Omental fat pad (tissue), 4 donors: ENCODE results near the gene MSMP. TPM values are rescaled to one million over a fixed set of nuclear protein-coding genes. Genes with fewer than 3 reads are reported as not detected.
A peak's percentile ranks its signal among the peaks of the same experiment; 100 is the strongest.

Source experiments
- ATAC-seq: fragments of 150-250 bp; one replicate; pipeline ENCODE4 v1.9.1; 2016; ENCODE audit warnings: mild to moderate bottlenecking, moderate library complexity; ENCODE audit not compliant: low FRiP score
- DNase-seq: peaks from one replicate; pipeline ENCODE4 v3.0.0-alpha.2; 2019; ENCODE audit warnings: low spot score
- total RNA-seq, 4 donors: library from RNA; depleted of rRNA; stranded (reverse); fragments of >200 nt; gene quantifications; one replicate each; pipeline ENCODE4 v1.1.0, GENCODE V29; 2016
- TF ChIP-seq, protein P1 (sequence below), 3 donors: fragments of 450-650 bp; IDR thresholded peaks; one replicate each; pipeline ENCODE4 v1.5.1; 2016 to 2017; ENCODE audit warnings: antibody characterized with exemption in 3 of 3, mild to moderate bottlenecking in 3 of 3, moderate library complexity in 2 of 3

MSMP gene
- total RNA-seq, 4 donors from 2014 or later, result not detected

DNA sequence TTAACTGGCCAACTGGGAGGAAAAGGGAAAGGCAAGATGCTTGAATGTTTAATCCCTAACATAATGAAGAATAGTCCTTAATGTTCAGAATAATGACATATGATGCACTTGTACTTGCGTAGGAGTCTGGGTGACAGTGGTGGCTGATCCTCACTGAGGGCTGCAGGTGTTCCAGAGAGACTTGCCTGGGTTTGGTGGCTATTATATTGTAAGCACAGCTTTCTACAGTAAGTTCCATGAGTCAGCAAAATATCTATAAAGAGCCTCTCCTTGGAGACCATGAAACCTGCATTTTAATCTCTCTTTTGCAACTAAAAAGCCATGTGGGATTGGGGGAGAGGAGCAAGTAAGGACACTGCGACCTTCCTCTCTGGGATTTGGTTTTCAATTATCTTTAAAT, 35.5 kb upstream of the MSMP start:
- TF ChIP-seq, protein P1, sequence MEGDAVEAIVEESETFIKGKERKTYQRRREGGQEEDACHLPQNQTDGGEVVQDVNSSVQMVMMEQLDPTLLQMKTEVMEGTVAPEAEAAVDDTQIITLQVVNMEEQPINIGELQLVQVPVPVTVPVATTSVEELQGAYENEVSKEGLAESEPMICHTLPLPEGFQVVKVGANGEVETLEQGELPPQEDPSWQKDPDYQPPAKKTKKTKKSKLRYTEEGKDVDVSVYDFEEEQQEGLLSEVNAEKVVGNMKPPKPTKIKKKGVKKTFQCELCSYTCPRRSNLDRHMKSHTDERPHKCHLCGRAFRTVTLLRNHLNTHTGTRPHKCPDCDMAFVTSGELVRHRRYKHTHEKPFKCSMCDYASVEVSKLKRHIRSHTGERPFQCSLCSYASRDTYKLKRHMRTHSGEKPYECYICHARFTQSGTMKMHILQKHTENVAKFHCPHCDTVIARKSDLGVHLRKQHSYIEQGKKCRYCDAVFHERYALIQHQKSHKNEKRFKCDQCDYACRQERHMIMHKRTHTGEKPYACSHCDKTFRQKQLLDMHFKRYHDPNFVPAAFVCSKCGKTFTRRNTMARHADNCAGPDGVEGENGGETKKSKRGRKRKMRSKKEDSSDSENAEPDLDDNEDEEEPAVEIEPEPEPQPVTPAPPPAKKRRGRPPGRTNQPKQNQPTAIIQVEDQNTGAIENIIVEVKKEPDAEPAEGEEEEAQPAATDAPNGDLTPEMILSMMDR (IDR thresholded peaks at IDR 0.05), result no peak
- no peak for ATAC-seq
- no peak for DNase-seq

GRCh38 chr9:35783418-35783817, 29.3 kb upstream of the MSMP start:
- TF ChIP-seq, protein P1 (IDR thresholded peaks at IDR 0.05), result no peak
- ATAC-seq (no peak), DNase-seq (no peak)

DNA sequence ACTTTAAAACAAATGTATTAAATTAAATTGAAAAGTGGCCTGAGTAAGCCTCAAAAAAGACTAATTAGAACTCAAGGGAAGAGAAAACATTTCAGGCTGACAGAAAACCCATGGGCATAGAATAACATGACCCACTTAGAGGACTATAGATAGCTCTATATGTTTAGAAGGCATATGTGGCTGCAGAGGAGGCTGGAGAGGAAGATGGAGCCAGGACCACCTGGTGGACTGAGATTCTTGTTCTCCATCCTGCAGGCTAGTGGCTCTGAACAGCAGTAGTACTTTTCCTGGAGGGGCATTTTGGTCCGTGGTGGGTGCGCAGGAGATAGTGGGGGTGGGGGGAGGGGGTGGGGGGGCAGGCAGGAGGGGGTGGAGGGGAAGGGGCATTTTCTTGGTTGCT, 27.0 kb upstream of the MSMP start:
- no peak for ATAC-seq
- TF ChIP-seq, protein P1 (IDR thresholded peaks at IDR 0.05), result no peak
- DNase-seq, result no peak

GRCh38 chr9:35778496-35778895, 24.4 kb upstream of the MSMP start:
- no peak for DNase-seq
- TF ChIP-seq, protein P1 (IDR thresholded peaks at IDR 0.05), result no peak
- ATAC-seq, result no peak

- TF ChIP-seq, protein P1 (IDR thresholded peaks at IDR 0.05), result no peak
- DNase-seq (no peak), ATAC-seq (no peak)
Observed at GRCh38 chr9:35776018-35776417, 21.9 kb upstream of the MSMP start.

GRCh38 chr9:35774907-35775635, 21.0 kb upstream of the MSMP start:
- DNase-seq (no peak), ATAC-seq (no peak)
- TF ChIP-seq, protein P1 (IDR thresholded peaks at IDR 0.05), result no peak

GRCh38 chr9:35771943-35772342, 17.9 kb upstream of the MSMP start:
- DNase-seq (no peak), ATAC-seq (peak; percentile 81)
- TF ChIP-seq, protein P1 (IDR thresholded peaks at IDR 0.05), result no peak
